GM12892 (cell line): ENCODE data around the gene CHST15.

ENCODE experiments used
- POLR2AphosphoS5 ChIP-seq: IDR thresholded peaks from 2 replicates; pipeline ENCODE4 v1.6.1; 2011; ENCODE audit warnings: low read depth, low read length, control low read depth
- TAF1 ChIP-seq: IDR thresholded peaks from 2 replicates; pipeline ENCODE4 v1.6.1; 2011; ENCODE audit warnings: low read depth, mild to moderate bottlenecking, control low read depth, low read length, borderline replicate concordance

DNA sequence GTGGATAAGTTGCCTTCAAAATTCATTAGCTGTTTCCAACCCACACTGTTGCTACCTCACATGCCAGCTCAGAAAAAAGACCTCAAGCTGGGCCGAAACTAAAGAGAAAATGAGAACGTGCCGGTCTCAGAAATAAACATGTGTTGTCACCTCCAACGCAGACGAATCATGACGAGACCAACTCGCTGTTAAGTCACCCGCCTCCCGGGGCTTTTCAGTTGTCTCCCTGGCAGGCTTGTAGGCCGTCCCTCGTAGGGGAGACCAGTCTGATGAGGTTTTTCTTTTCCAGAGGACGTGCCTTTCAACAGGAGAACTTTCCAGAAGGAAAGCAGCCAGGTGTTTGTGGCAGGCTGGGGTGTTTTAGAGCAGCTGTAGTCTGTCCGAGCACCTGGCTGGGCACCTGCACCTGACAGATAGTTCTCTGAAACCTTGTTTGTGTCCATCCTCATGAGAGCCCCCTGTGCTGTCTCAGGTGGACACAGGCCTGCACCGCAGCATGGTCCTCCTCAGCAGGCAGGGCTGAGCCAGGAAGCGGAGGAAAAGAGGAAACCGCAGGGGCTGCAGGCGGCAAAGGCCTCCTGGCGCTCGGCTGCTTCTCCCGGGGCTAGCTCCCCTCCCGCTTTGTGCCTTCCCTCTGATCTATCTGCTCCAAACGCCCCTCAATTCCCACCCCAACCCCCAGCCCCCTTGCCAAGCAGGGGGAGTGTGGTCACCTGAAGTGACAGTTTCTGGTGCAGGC is 78.8 kb downstream of the CHST15 start:
- TF ChIP-seq TAF1 (no peak), POLR2AphosphoS5 (no peak)
